Activated gamma-delta T cell treated with anti-CD3 and anti-CD28 coated beads, Interleukin-2, amount 50 U/mL, for 16 hours (primary cell): ENCODE data around the gene RASL10B.

Source experiments
- DNase-seq: peaks from one replicate; pipeline ENCODE4 v3.0.0-alpha.2; 2020; ENCODE audit warnings: low read depth

Gene RASL10B

DNA sequence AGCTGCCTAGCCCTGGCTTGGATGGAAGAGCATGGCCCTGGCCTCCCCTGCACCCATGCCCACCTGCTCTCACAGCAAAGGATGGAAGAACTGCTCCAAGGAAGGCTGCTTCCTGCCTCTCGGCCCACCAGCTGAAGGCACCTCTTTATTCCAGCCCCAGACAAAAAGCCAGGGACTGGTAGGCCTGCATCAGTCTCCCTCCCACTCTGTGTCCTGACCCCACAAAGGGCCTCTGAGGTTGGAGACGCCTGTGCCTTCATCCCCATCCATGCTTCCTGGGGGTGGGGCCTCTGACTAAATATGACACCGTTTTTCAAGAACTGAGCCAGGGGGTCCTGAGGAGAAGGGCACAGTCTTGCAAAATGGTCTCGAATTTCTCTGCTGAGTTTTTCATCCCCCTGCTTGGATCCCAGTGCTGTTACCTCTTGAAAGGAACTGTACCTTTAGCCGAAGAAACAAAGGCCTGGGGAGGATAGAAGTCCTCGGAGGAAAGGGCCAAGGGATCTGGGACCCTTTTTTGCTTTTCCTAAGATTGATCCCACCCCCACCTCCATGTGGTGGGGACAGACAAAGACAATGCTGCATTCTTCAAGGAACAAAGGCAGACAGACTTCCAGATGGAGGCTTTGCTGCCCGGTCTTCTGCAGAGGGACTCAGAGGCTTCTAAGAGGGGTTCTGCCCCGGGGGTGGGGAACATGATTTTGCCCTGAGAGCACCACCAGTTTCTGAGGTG is 34.5 kb downstream of the RASL10B start:
- DNase-seq: no peak

- DNase-seq: no peak
These were observed 35.0 kb downstream of the RASL10B start for GRCh38 chr17:35766489-35766877.

- no peak for DNase-seq
These were observed 35.6 kb downstream of the RASL10B start for GRCh38 chr17:35766903-35767510.

GRCh38 chr17:35768797-35769196 is 37.4 kb downstream of the RASL10B start:
- no peak for DNase-seq

DNA sequence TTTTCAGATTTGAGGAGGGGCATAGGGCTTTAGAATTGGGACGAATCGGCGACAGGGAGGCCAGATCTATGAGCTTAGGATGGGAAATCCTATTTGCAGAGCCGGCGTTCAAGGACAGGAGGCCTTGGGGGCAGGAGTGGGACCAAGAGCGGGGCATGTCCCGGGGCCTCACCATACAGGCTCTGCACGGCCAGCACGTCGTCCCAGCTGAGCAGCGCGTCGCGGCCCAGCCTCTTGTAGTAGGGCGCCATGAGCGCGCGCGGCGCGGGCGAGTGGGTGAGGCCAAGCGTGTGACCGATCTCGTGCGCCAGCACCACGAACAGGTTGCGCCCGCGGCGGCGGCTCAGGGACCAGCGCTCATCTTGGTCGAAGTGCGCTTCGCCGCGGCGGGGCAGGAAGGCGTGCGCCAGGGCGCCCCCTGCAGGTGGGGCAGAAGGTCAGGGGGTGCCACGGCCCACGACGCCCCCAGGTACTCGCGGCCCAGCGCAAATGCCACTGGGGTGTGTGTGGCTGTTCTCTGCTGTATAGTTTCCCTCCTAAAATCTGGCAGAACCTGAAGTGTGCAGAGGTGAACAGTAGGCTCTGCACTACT is 38.6 kb downstream of the RASL10B start:
- DNase-seq: no peak

GRCh38 chr17:35773129-35773528 is 41.7 kb downstream of the RASL10B start:
- no peak for DNase-seq

DNA sequence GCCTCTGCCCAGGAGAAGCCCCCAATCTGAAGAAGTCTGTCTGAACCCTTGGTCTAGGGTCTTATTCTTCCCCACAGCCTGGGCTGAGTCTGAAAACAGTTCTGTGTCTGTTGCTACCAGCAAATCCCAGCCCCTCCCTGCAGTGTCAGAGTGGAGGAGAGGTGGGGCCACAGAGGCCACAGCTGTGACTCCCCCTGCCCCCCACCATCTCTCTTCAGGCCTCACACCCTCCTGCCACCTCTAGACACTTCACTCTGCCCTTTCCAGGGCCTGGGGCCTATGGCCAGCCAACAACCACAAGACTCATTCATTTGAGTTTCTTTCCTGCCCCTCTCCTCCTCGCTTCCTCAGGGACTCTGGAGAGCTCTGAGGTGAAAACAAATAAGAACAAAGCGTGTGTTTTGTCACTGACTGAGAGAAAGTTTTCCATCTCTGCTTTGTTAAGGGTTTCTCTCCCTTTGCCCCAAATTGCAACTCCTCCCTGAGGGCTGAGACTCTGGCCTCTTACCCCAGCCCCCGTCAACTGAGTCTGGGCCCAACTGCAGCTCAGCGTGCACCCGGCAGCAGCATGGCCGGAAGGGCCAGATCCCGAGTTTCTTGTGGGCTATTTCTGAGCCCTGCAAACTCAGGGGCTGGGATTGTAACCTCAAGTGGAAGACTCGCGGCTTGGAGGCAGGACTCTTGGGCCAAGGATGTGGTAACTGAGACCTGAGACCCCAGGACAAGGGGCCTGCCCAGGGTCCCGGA is 42.4 kb downstream of the RASL10B start:
- no peak for DNase-seq

DNA sequence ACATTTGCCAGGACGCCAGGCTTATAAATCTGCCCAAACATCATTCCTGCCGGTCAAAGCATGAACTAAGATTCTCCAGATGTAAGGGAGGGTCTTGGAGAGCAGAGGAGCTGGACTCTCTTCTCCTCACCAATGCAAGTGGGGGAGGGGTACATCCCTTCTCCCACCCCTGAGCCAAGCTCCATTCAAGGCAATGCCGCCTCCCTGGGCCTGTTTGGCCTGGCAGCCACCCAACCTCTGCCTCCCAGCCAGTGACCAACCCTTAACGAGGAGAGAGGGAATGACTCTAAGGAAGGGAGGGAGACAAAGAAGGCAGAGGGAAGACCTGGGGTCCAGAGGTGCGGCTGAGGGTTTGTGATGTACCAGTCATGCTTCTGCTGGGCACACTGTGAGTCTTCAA is 43.1 kb downstream of the RASL10B start:
- DNase-seq: no peak

DNA sequence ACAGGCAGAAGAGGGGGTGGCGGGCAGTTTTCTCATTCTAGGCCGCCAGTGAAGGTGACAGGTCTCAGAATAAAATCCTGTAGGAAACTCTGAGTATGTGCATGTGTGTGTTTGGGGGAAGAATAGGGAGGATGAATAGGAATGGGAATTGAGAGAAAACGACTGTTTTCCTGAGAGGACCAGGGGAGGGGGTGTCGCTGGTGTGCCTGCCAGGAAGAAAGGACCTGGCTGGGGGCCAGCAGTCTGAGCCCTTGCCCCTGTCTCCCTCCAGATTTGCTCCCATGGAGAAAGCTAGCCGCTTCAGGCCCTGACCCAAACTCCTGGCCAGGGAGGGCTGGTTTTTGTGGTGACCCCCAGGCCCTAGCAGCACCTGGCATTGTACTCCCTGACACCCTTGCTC is 43.6 kb downstream of the RASL10B start:
- DNase-seq: no peak

DNA sequence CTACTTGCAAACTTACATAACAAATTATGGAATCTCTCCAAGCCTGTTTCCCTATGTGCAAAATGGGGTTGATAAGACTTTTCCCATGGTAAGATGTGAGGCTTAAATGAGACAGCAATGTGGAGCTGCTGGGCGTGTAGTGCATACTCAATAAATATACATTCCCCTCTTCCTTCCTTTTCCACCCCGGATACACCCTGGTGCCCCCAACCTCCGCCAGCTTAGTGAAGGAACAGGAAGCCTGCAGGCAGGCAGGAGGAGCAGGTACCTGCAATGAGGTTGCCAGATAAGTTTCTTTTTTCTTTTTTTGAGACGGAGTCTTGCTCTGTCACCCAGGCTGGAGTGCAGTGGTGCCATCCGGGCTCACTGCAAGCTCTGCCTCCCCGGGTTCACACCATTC is 44.1 kb downstream of the RASL10B start:
- DNase-seq: no peak

GRCh38 chr17:35778641-35779196 is 47.3 kb downstream of the RASL10B start:
- DNase-seq: no peak

- DNase-seq: no peak
These were observed 49.5 kb downstream of the RASL10B start for GRCh38 chr17:35780950-35781349.

GRCh38 chr17:35784895-35785294 is 53.5 kb downstream of the RASL10B start:
- DNase-seq: no peak

GRCh38 chr17:35786941-35787432 is 55.5 kb downstream of the RASL10B start:
- DNase-seq: no peak

GRCh38 chr17:35788477-35789368 is 57.3 kb downstream of the RASL10B start:
- DNase-seq: no peak

- DNase-seq: no peak
These were observed 59.4 kb downstream of the RASL10B start for GRCh38 chr17:35790841-35791240.

DNA sequence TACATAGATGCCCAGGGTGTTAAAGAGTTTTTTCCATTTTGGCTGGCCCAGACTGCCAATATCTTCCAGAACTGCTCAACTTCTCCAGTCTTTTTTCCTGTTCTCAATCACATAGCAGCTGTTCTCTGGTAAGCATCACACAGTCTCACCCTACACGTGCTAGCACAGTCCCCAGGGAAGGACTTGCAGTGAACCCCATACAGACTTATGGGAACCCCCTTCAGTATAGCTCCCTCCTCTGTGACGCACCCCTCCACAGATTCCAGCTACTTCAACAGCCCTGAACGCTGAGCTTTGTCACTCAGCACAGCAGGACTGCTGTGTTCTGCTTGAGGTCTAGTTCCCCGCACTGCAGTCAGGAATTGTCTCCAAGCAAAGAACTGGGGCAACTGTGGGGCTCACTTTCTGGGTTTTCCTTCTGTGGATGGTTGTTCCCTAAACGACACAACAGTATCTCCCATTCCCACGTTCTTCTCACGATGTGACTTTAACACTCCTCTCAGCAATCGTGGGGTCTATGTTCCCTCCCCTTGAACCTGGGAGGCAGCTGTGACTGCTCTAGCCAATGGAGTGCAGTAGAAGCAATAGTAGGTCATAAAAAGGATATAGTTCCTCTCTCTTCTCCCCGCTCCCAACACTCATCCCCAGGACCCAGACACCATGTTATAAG is 60.4 kb downstream of the RASL10B start:
- no peak for DNase-seq
